ENCODE data around the gene ZNF583. TPM values are rescaled to one million over a fixed set of nuclear protein-coding genes. Genes with fewer than 3 reads are reported as not detected.

Gene ZNF583
- total and polyA plus RNA-seq, 9 of the 15 experiments (the other 6 are each of a cell fraction or from before 2014, with no cell fraction given): 0.92 to 6.7 (median 3.0) TPM

DNA sequence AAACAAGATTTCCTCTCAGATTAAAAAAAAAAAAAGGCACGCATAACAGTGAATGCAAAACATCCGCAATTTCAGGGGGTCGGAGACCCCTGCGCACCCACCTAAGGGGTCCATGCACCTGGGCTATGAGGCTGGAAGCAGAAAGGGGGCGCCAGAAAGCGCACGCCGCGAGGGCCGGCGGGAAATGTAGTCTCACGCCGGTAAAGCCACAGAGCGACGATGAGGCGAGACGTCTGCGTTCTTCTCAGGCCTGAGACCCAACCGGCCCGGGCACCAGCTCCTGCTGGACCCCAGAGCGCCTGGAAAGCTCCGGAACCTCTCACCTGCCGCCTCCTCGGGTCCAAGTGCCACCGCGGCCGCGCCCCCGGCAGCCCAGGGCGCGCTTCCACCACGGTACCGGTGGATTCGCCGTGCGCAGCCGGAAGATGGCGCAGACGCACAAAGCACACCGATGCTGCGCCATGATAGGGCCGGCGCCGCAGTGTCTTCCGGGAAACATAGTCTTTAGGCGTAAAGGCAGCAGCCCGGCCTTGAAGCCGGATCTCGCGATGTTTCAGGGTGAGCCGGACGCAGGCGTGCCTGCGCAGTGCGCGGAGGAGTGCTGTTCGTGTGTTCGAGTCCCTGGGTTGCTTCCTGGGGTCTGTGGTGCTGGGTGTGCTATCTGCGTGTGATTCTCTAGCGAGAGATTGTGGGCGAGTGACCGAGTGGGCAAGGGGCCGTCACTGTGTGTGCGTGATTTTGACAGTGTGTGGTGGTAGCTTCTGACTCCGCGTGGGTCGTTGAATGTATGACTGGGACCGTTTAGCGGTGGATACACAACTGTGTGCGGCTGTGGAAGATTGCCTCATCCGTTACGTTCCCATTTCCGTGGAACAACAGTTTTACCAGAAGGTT, 10.8 kb upstream of the ZNF583 start, which contains the start of gene ZNF582 (continued):
- TF ChIP-seq, protein P1, sequence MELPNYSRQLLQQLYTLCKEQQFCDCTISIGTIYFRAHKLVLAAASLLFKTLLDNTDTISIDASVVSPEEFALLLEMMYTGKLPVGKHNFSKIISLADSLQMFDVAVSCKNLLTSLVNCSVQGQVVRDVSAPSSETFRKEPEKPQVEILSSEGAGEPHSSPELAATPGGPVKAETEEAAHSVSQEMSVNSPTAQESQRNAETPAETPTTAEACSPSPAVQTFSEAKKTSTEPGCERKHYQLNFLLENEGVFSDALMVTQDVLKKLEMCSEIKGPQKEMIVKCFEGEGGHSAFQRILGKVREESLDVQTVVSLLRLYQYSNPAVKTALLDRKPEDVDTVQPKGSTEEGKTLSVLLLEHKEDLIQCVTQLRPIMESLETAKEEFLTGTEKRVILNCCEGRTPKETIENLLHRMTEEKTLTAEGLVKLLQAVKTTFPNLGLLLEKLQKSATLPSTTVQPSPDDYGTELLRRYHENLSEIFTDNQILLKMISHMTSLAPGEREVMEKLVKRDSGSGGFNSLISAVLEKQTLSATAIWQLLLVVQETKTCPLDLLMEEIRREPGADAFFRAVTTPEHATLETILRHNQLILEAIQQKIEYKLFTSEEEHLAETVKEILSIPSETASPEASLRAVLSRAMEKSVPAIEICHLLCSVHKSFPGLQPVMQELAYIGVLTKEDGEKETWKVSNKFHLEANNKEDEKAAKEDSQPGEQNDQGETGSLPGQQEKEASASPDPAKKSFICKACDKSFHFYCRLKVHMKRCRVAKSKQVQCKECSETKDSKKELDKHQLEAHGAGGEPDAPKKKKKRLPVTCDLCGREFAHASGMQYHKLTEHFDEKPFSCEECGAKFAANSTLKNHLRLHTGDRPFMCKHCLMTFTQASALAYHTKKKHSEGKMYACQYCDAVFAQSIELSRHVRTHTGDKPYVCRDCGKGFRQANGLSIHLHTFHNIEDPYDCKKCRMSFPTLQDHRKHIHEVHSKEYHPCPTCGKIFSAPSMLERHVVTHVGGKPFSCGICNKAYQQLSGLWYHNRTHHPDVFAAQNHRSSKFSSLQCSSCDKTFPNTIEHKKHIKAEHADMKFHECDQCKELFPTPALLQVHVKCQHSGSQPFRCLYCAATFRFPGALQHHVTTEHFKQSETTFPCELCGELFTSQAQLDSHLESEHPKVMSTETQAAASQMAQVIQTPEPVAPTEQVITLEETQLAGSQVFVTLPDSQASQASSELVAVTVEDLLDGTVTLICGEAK (IDR thresholded peaks at IDR 0.05): peak; percentile 82
- TF ChIP-seq, protein P1 (CRISPR knock-in tag; IDR thresholded peaks at IDR 0.05): no peak
- TF ChIP-seq, protein P2, sequence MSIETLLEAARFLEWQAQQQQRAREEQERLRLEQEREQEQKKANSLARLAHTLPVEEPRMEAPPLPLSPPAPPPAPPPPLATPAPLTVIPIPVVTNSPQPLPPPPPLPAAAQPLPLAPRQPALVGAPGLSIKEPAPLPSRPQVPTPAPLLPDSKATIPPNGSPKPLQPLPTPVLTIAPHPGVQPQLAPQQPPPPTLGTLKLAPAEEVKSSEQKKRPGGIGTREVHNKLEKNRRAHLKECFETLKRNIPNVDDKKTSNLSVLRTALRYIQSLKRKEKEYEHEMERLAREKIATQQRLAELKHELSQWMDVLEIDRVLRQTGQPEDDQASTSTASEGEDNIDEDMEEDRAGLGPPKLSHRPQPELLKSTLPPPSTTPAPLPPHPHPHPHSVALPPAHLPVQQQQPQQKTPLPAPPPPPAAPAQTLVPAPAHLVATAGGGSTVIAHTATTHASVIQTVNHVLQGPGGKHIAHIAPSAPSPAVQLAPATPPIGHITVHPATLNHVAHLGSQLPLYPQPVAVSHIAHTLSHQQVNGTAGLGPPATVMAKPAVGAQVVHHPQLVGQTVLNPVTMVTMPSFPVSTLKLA (conservative IDR thresholded peaks at IDR 0.05): peak; percentile 68 to 82
- TF ChIP-seq HNRNPUL1 (IDR thresholded peaks at IDR 0.05; ENCODE audit: low read length) (no peak), RBM14 (IDR thresholded peaks at IDR 0.05; ENCODE audit: borderline replicate concordance, insufficient read depth, low read depth, low read length) (no peak), EP400 (IDR thresholded peaks at IDR 0.05) (peak; percentile 74), HCFC1 (IDR thresholded peaks at IDR 0.05; ENCODE audit: low read depth, low read length) (peak; percentile 87), SIN3A (IDR thresholded peaks at IDR 0.05; ENCODE audit: borderline replicate concordance in 2 of 2, control insufficient read depth in 1 of 2, low read depth in 2 of 2, low read length in 2 of 2) (no peak), MBD2 (IDR thresholded peaks at IDR 0.05; ENCODE audit: borderline replicate concordance, low read depth) (peak; percentile 65; the same call in 1 of the 2 replicates), POLR2B (IDR thresholded peaks at IDR 0.05; ENCODE audit: low read depth, partially characterized antibody) (peak; percentile 45), ZKSCAN1 (IDR thresholded peaks at IDR 0.05; ENCODE audit: low read depth, low read length) (peak; percentile 46)
- TF ChIP-seq, protein P3, sequence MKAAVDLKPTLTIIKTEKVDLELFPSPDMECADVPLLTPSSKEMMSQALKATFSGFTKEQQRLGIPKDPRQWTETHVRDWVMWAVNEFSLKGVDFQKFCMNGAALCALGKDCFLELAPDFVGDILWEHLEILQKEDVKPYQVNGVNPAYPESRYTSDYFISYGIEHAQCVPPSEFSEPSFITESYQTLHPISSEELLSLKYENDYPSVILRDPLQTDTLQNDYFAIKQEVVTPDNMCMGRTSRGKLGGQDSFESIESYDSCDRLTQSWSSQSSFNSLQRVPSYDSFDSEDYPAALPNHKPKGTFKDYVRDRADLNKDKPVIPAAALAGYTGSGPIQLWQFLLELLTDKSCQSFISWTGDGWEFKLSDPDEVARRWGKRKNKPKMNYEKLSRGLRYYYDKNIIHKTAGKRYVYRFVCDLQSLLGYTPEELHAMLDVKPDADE (conservative IDR thresholded peaks at IDR 0.05; ENCODE audit: control insufficient read depth, low read depth, low read length): peak; percentile 94
